Lung (tissue), 12 donors: ENCODE measurements around the gene ELL. TPM values are rescaled to one million over a fixed set of nuclear protein-coding genes. Genes with fewer than 3 reads are reported as not detected.
A peak's percentile ranks its signal among the peaks of the same experiment; 100 is the strongest.

Source experiments
- ATAC-seq: fragments of 200-7000 bp; cut with Tn5 transposase; one replicate; pipeline ENCODE4 v1.9.1; 2020; ENCODE audit warnings: moderate number of reproducible peaks; ENCODE audit not compliant: insufficient read depth, low FRiP score
- DNase-seq, 3 donors: peaks; one replicate each; pipeline ENCODE4 v3.0.0-alpha.2; 2013 to 2017
- H3K27ac ChIP-seq, 2 donors: one replicate each; pipeline ENCODE4 v1.5.1; 2013; ENCODE audit warnings: mild to moderate bottlenecking in 2 of 2, moderate library complexity in 2 of 2, control low read depth in 1 of 2, inconsistent platforms in 1 of 2, low read depth in 1 of 2, low read length in 1 of 2
- H3K27me3 ChIP-seq, 3 donors: one replicate each; pipeline ENCODE4 v1.5.1; 2013; ENCODE audit warnings: low read length in 2 of 3; ENCODE audit not compliant: control insufficient read depth in 3 of 3, insufficient read depth in 3 of 3
- H3K36me3 ChIP-seq, 4 donors: one replicate each; pipeline ENCODE4 v1.5.1; 2013; ENCODE audit warnings: low read length in 4 of 4, mild to moderate bottlenecking in 1 of 4, moderate library complexity in 1 of 4; ENCODE audit not compliant: control insufficient read depth in 4 of 4, insufficient read depth in 4 of 4
- H3K4me1 ChIP-seq, 5 donors: one replicate each; pipeline ENCODE4 v1.5.1; 2013; ENCODE audit warnings: low read length in 5 of 5, mild to moderate bottlenecking in 2 of 5, moderate library complexity in 1 of 5; ENCODE audit not compliant: control insufficient read depth in 5 of 5, insufficient read depth in 5 of 5
- H3K4me3 ChIP-seq: one replicate; pipeline ENCODE4 v1.5.1; 2013; ENCODE audit warnings: mild to moderate bottlenecking, control low read depth, moderate library complexity
- H3K9ac ChIP-seq, 2 donors: one replicate each; pipeline ENCODE4 v1.5.1; 2013; ENCODE audit warnings: low read length in 2 of 2, control low read depth in 1 of 2; ENCODE audit not compliant: insufficient read depth in 1 of 2
- H3K9me3 ChIP-seq, 4 donors: one replicate each; pipeline ENCODE4 v1.5.1; 2013; ENCODE audit warnings: low read length in 3 of 4, mild to moderate bottlenecking in 1 of 4, moderate library complexity in 1 of 4; ENCODE audit not compliant: control insufficient read depth in 4 of 4, insufficient read depth in 3 of 4
- CTCF ChIP-seq: IDR thresholded peaks from 2 replicates; pipeline ENCODE4 v1.5.1; 2012; ENCODE audit warnings: mild to moderate bottlenecking; ENCODE audit errors: control extremely low read depth, extremely low read depth
- WGBS, 2 donors: extraction: QIAGEN DNeasy Blood & Tissue Kit; methylation state at CpG; one replicate each; pipeline ENCODE4 v1.1.7; 2013; 5-methylcytosine and 5-hydroxymethylcytosine counted together
- polyA plus RNA-seq, 2 donors: library from polyadenylated mRNA; stranded (reverse); fragments of 200-250 nt; gene quantifications; one replicate each; pipeline ENCODE4 v1.2.1, GENCODE V29; 2013
- total RNA-seq, 2 donors: library from RNA; depleted of rRNA in 1 of 2; stranded (reverse); fragments of >200 nt in 1 of 2; gene quantifications; one replicate each; pipeline ENCODE4 v1.2.1, GENCODE V29; 2014 to 2021
- donor health status: control.
- donor health status: control.
- donor health status: Bipolar disorder and iron deficiency.
- donor health status: healthy.
- donor health status: DM: yes; HTN: yes; CAD: no.

The ELL gene
- total and polyA plus RNA-seq, 4 donors: 9.3 to 26.8 (median 20.7) TPM

GRCh38 chr19:18430417-18431144 is 91.3 kb downstream of the ELL start:
- H3K36me3 ChIP-seq: peaks cover 0 to 12% (median 0%) of the 10 kb centered on the region in 4 donors
- no peak overlapping the region for H3K9ac ChIP-seq
- ATAC-seq (no peak), DNase-seq (no peak)
- peaks cover 0 to 37% (median 20%) of the 10 kb centered on the region in 5 donors for H3K4me1 ChIP-seq
- 88 to 90% methylated on average over 20 to 21 of the region's 21 CpGs for WGBS, 2 donors
- TF ChIP-seq CTCF: no peak
- H3K4me3 ChIP-seq: no peak overlapping the region
- no peaks in the 10 kb centered on the region for H3K27me3 ChIP-seq
- H3K27ac ChIP-seq: no peak overlapping the region
- no peaks in the 10 kb centered on the region for H3K9me3 ChIP-seq

GRCh38 chr19:18429717-18430416 is 92.0 kb downstream of the ELL start:
- H3K9me3 ChIP-seq: no peaks in the 10 kb centered on the region
- H3K27ac ChIP-seq: peak overlapping the region in 1 of 2 donors; percentile 20
- TF ChIP-seq CTCF: no peak
- H3K36me3 ChIP-seq: peaks cover 0 to 11% (median 0%) of the 10 kb centered on the region in 4 donors
- H3K9ac ChIP-seq: no peak overlapping the region
- no peak overlapping the region for H3K4me3 ChIP-seq
- DNase-seq: peak in 1 of 3 donors; percentile 16
- no peaks in the 10 kb centered on the region for H3K27me3 ChIP-seq
- no peak for ATAC-seq
- 27 to 47% methylated on average over 12 to 13 of the region's 13 CpGs for WGBS, 2 donors
- peaks cover 0 to 40% (median 20%) of the 10 kb centered on the region in 5 donors for H3K4me1 ChIP-seq

GRCh38 chr19:18428787-18429674 is 92.8 kb downstream of the ELL start:
- ATAC-seq (peak; percentile 55), DNase-seq (peak; percentile 92 to 93 (median 92))
- H3K4me3 ChIP-seq: no peak overlapping the region
- 3 to 6% methylated on average over 62 to 77 of the region's 77 CpGs for WGBS, 2 donors
- no peak for TF ChIP-seq CTCF
- H3K9ac ChIP-seq: no peak overlapping the region
- peaks cover 0 to 11% (median 0%) of the 10 kb centered on the region in 4 donors for H3K36me3 ChIP-seq
- H3K27me3 ChIP-seq: no peaks in the 10 kb centered on the region
- peak overlapping the region in 1 of 2 donors; percentile 48 for H3K27ac ChIP-seq
- no peaks in the 10 kb centered on the region for H3K9me3 ChIP-seq
- peaks cover 0 to 35% (median 20%) of the 10 kb centered on the region in 5 donors for H3K4me1 ChIP-seq
